Fibroblast of skin of right biceps (primary cell): Measurements from ENCODE around the gene C1orf185.
A peak's percentile ranks its signal among the peaks of the same experiment; 100 is the strongest.
"Not testable (repeated sequence)": the region's sequence is repeated elsewhere in the genome, so short reads cannot be mapped to it uniquely, and the experiment has no call there.

Source experiments
- DNase-seq: peaks from one replicate; pipeline ENCODE4 v3.0.0-alpha.2; 2013

C1orf185 gene

GRCh38 chr1:51101976-51102375, at the start of gene C1orf185:
Gene C1orf185 (plus strand): TSS chr1:51102228. CDS start chr1:51102234, 6 bp downstream.
- DNase-seq, result peak; percentile 4

- peak; percentile 14 for DNase-seq
These were observed 43.2 kb upstream of the C1orf185 start for GRCh38 chr1:51058858-51059257.

- DNase-seq, result peak; percentile 24
These were observed 40.7 kb upstream of the C1orf185 start for GRCh38 chr1:51061231-51061918.

GRCh38 chr1:51063121-51063520, 38.9 kb upstream of the C1orf185 start:
- peak; percentile 89 for DNase-seq

- DNase-seq, result no peak
These were observed 32.0 kb upstream of the C1orf185 start for GRCh38 chr1:51070011-51070410.

GRCh38 chr1:51070640-51071039, 31.4 kb upstream of the C1orf185 start:
- peak; percentile 72 for DNase-seq

GRCh38 chr1:51071291-51072042, 30.6 kb upstream of the C1orf185 start:
- DNase-seq, result no peak

GRCh38 chr1:51072043-51072439, 30.0 kb upstream of the C1orf185 start:
- no peak for DNase-seq

GRCh38 chr1:51072651-51073050, 29.4 kb upstream of the C1orf185 start:
- no peak for DNase-seq

GRCh38 chr1:51073456-51073855, 28.6 kb upstream of the C1orf185 start:
- DNase-seq, result no peak

- DNase-seq, result no peak
These were observed 15.3 kb upstream of the C1orf185 start for GRCh38 chr1:51086496-51087271.

- DNase-seq, result peak; percentile 4
These were observed 13.6 kb upstream of the C1orf185 start for GRCh38 chr1:51088474-51088873.

- peak; percentile 3 for DNase-seq
These were observed 8.4 kb upstream of the C1orf185 start for GRCh38 chr1:51093581-51093980.

- no peak for DNase-seq
These were observed 4.9 kb upstream of the C1orf185 start for GRCh38 chr1:51097171-51097570.

- DNase-seq, result no peak
These were observed 1.7 kb upstream of the C1orf185 start for GRCh38 chr1:51100264-51100880.

GRCh38 chr1:51114137-51114536, 12.1 kb downstream of the C1orf185 start:
- no peak for DNase-seq

GRCh38 chr1:51115714-51116404, 13.8 kb downstream of the C1orf185 start:
- no peak for DNase-seq

- DNase-seq, result no peak
These were observed 17.3 kb downstream of the C1orf185 start for GRCh38 chr1:51119331-51119730.

GRCh38 chr1:51120629-51121028, 18.6 kb downstream of the C1orf185 start:
- DNase-seq, result no peak

GRCh38 chr1:51127152-51127551, 25.1 kb downstream of the C1orf185 start:
- not testable (repeated sequence) for DNase-seq

GRCh38 chr1:51131185-51131584, 29.2 kb downstream of the C1orf185 start:
- DNase-seq, result no peak

- DNase-seq, result no peak
These were observed 31.0 kb downstream of the C1orf185 start for GRCh38 chr1:51133045-51133444.
